H9 (cell line): ENCODE data around the gene RNF213. TPM values are rescaled to one million over a fixed set of nuclear protein-coding genes. Genes with fewer than 3 reads are reported as not detected.
"Not testable (repeated sequence)": the region's sequence is repeated elsewhere in the genome, so short reads cannot be mapped to it uniquely, and the experiment has no call there.

Experiments used
- DNase-seq: peaks from one replicate; pipeline ENCODE4 v3.0.0-alpha.2; 2017
- H2AFZ ChIP-seq: one replicate; pipeline ENCODE4 v1.6.1; 2013; ENCODE audit warnings: mild to moderate bottlenecking, low read length, control low read depth, moderate library complexity
- H2AK5ac ChIP-seq: 2 replicates; pipeline ENCODE4 v1.6.1; 2013; ENCODE audit warnings: low read length, control low read depth, mixed read lengths; ENCODE audit not compliant: insufficient read length
- H2BK120ac ChIP-seq: one replicate; pipeline ENCODE4 v1.6.1; 2013; ENCODE audit warnings: low read depth, mild to moderate bottlenecking, low read length, control low read depth, inconsistent platforms; ENCODE audit not compliant: poor library complexity, severe bottlenecking
- H2BK12ac ChIP-seq: 2 replicates; pipeline ENCODE4 v1.6.1; 2013; ENCODE audit warnings: low read length, control low read depth, mixed read lengths, low read depth; ENCODE audit not compliant: insufficient read length
- H2BK15ac ChIP-seq: 2 replicates; pipeline ENCODE4 v1.6.1; 2013; ENCODE audit warnings: low read depth, low read length, control low read depth
- H2BK20ac ChIP-seq: one replicate; pipeline ENCODE4 v1.6.1; 2013; ENCODE audit warnings: low read depth, mild to moderate bottlenecking, low read length, control low read depth, inconsistent platforms; ENCODE audit not compliant: poor library complexity, severe bottlenecking
- H2BK5ac ChIP-seq: 2 replicates; pipeline ENCODE4 v1.6.1; 2013; ENCODE audit warnings: low read length, control low read depth, mixed read lengths; ENCODE audit not compliant: insufficient read length
- H3K14ac ChIP-seq: 2 replicates; pipeline ENCODE4 v1.6.1; 2013; ENCODE audit warnings: low read length, control low read depth; ENCODE audit not compliant: insufficient read depth
- H3K18ac ChIP-seq: 2 replicates; pipeline ENCODE4 v1.6.1; 2013; ENCODE audit warnings: low read depth, mild to moderate bottlenecking, mixed read lengths, low read length, control low read depth; ENCODE audit not compliant: insufficient read length
- H3K23ac ChIP-seq: 2 replicates; pipeline ENCODE4 v1.6.1; 2013; ENCODE audit warnings: low read length, control low read depth, mixed read lengths, low read depth; ENCODE audit not compliant: insufficient read length
- H3K23me2 ChIP-seq: 2 replicates; pipeline ENCODE4 v1.6.1; 2013; ENCODE audit warnings: low read depth, mild to moderate bottlenecking, mixed read lengths, low read length, control low read depth; ENCODE audit not compliant: insufficient read length, poor library complexity, severe bottlenecking
- H3K27ac ChIP-seq: 2 replicates; pipeline ENCODE4 v1.5.1; 2013; ENCODE audit warnings: low read length, control low read depth, mixed read lengths, low read depth; ENCODE audit not compliant: insufficient read length
- H3K27me3 ChIP-seq: 2 replicates; pipeline ENCODE4 v1.6.1; 2013; ENCODE audit warnings: low read length, control low read depth, inconsistent platforms; ENCODE audit not compliant: insufficient read depth
- H3K4ac ChIP-seq: 2 replicates; pipeline ENCODE4 v1.6.1; 2013; ENCODE audit warnings: low read depth, mild to moderate bottlenecking, control low read depth, inconsistent platforms, low read length, moderate library complexity
- H3K4me1 ChIP-seq: 2 replicates; pipeline ENCODE4 v1.6.1; 2013; ENCODE audit warnings: low read length, control low read depth, inconsistent platforms; ENCODE audit not compliant: insufficient read depth
- H3K4me2 ChIP-seq: 2 replicates; pipeline ENCODE4 v1.6.1; 2013; ENCODE audit warnings: low read length, control low read depth, mixed read lengths; ENCODE audit not compliant: insufficient read length, insufficient read depth
- H3K56ac ChIP-seq: 2 replicates; pipeline ENCODE4 v1.6.1; 2013; ENCODE audit warnings: low read depth, mild to moderate bottlenecking, mixed read lengths, low read length, control low read depth; ENCODE audit not compliant: insufficient read length
- H3K79me1 ChIP-seq: 2 replicates; pipeline ENCODE4 v1.6.1; 2013; ENCODE audit warnings: low read depth, mild to moderate bottlenecking, moderate library complexity, low read length, control low read depth, inconsistent platforms; ENCODE audit not compliant: insufficient read depth, poor library complexity, severe bottlenecking
- H3K79me2 ChIP-seq: 2 replicates; pipeline ENCODE4 v1.6.1; 2013; ENCODE audit warnings: low read length, control low read depth, inconsistent platforms; ENCODE audit not compliant: insufficient read depth
- H3K9ac ChIP-seq: 2 replicates; pipeline ENCODE4 v1.6.1; 2013; ENCODE audit warnings: low read length, control low read depth, mixed read lengths; ENCODE audit not compliant: insufficient read length; ENCODE audit errors: extremely low read depth
- H3K9me3 ChIP-seq: one replicate; pipeline ENCODE4 v1.6.1; 2013; ENCODE audit warnings: low read depth, low read length, inconsistent platforms; ENCODE audit not compliant: control insufficient read depth
- H3T11ph ChIP-seq: one replicate; pipeline ENCODE4 v1.6.1; 2013; ENCODE audit warnings: mild to moderate bottlenecking, low read length, control low read depth, inconsistent platforms
- H4K20me1 ChIP-seq: one replicate; pipeline ENCODE4 v1.6.1; 2013; ENCODE audit not compliant: control insufficient read depth, insufficient read length, insufficient read depth
- H4K5ac ChIP-seq: 2 replicates; pipeline ENCODE4 v1.6.1; 2013; ENCODE audit warnings: low read depth, mild to moderate bottlenecking, mixed read lengths, low read length, control low read depth; ENCODE audit not compliant: insufficient read length
- H4K8ac ChIP-seq: replicated peaks from 2 replicates; pipeline ENCODE4 v1.6.1; 2013; ENCODE audit warnings: low read length, control low read depth, mixed read lengths, low read depth; ENCODE audit not compliant: insufficient read length
- H4K91ac ChIP-seq: 2 replicates; pipeline ENCODE4 v1.6.1; 2013; ENCODE audit warnings: low read depth, mild to moderate bottlenecking, moderate library complexity, mixed read lengths, low read length, control low read depth; ENCODE audit not compliant: insufficient read length
- H3K27ac Mint-ChIP-seq, 3 experiments: 2 replicates in 2 of 3; 3 replicates in 1 of 3; pipeline ENCODE4 v1.8.0; 2020 to 2021; ENCODE audit warnings: mixed read lengths in 3 of 3, mild to moderate bottlenecking in 1 of 3, moderate library complexity in 1 of 3
- H3K27me3 Mint-ChIP-seq: 2 replicates; pipeline ENCODE4 v1.8.0; 2021; ENCODE audit warnings: low read depth, mild to moderate bottlenecking, moderate library complexity, mixed read lengths
- H3K36me3 Mint-ChIP-seq, 3 experiments: 2 replicates in 2 of 3; 3 replicates in 1 of 3; pipeline ENCODE4 v1.8.0; 2020 to 2021; ENCODE audit warnings: low read depth in 3 of 3, mixed read lengths in 3 of 3; ENCODE audit not compliant: insufficient read depth in 1 of 3
- H3K4me1 Mint-ChIP-seq, 2 experiments: 2 replicates each; pipeline ENCODE4 v1.8.0; 2020; ENCODE audit warnings: mixed read lengths in 2 of 2
- H3K4me3 Mint-ChIP-seq, 2 experiments: 2 replicates in 1 of 2; 3 replicates in 1 of 2; pipeline ENCODE4 v1.8.0; 2020 to 2021; ENCODE audit warnings: mild to moderate bottlenecking in 2 of 2, mixed read lengths in 2 of 2, moderate library complexity in 1 of 2
- H3K9me3 Mint-ChIP-seq, 2 experiments: 2 replicates in 1 of 2; 3 replicates in 1 of 2; pipeline ENCODE4 v1.8.0; 2020; ENCODE audit warnings: mild to moderate bottlenecking in 2 of 2, mixed read lengths in 2 of 2, moderate library complexity in 1 of 2
- WGBS: extraction: QIAGEN DNeasy Blood & Tissue Kit; methylation state at CpG from one replicate; pipeline ENCODE4 v1.1.7; 2013; ENCODE audit warnings: missing lambda C conversion rate, low lambda C conversion rate, mixed read lengths; ENCODE audit not compliant: insufficient read length; ENCODE audit errors: extremely low coverage; 5-methylcytosine and 5-hydroxymethylcytosine counted together
- total RNA-seq: library from RNA; stranded (reverse); gene quantifications from 2 replicates; pipeline ENCODE4 v1.2.1, GENCODE V29; 2021

RNF213 gene
- total RNA-seq, 1 experiment from 2014 or later: 34.3 TPM

DNA sequence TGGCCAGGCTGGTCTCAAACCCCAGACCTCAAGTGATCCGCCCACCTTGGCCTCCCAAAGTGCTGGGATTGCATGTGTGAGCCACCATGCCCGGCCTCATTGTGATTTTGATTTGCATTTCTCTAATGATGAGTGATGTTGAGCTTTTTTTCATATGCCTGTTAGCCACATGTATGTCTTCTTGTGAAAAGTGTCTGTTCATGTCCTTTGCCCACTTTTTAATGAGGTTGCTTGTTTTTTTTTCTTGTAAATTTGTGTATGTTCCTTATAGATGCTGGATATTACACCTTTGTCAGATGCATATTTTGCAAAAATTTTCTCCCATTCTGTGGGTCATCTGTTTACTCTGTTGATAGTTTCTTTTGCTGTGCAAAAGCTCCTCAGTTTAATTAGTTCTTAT, 40.1 kb downstream of the RNF213 start:
- H3K36me3 Mint-ChIP-seq: peaks cover 64 to 88% (median 82%) of the 10 kb centered on the region in 3 experiments
- not testable (repeated sequence) for H3K27me3 Mint-ChIP-seq, H3K4me1 Mint-ChIP-seq

More for the DNA sequence above, 40.1 kb downstream of the RNF213 start:
- not testable (repeated sequence) for H2BK5ac ChIP-seq, H3K4me3 Mint-ChIP-seq, H3K4me1 ChIP-seq, H3K14ac ChIP-seq, H2BK20ac ChIP-seq, H3K79me2 ChIP-seq, H3K4me2 ChIP-seq, H2AFZ ChIP-seq, H2AK5ac ChIP-seq, H2BK120ac ChIP-seq, H3K4ac ChIP-seq, H4K5ac ChIP-seq, H3T11ph ChIP-seq, H3K27ac Mint-ChIP-seq, H2BK12ac ChIP-seq, H4K8ac ChIP-seq, H3K56ac ChIP-seq, H3K27me3 ChIP-seq, H3K9ac ChIP-seq, H3K79me1 ChIP-seq, H3K23ac ChIP-seq, H3K27ac ChIP-seq, DNase-seq, H4K20me1 ChIP-seq, H3K18ac ChIP-seq, H2BK15ac ChIP-seq, H3K23me2 ChIP-seq, H3K9me3 ChIP-seq, H4K91ac ChIP-seq
- H3K9me3 Mint-ChIP-seq: peaks cover 23 to 30% of the 10 kb centered on the region in 2 experiments
- WGBS: no CpG with 5 or more reads among the region's 2 CpGs
